Adrenal gland (tissue), 5 donors: ENCODE results near the gene CDC73.

Experiments
- CTCF ChIP-seq, 6 experiments: fragments of 450-650 bp in 4 of 6; fragments of 200-600 bp in 2 of 6; sonication (generic) in 1 of 6; IDR thresholded peaks; 1 replicate in 5 of 6; 2 replicates in 1 of 6; pipeline versions ENCODE4 v1.5.1 to v1.8.0; 2016 to 2021; ENCODE audit warnings: antibody characterized with exemption in 6 of 6, mild to moderate bottlenecking in 2 of 6, moderate library complexity in 1 of 6
- POLR2A ChIP-seq, 2 donors: fragments of 450-650 bp; IDR thresholded peaks; one replicate each; pipeline ENCODE4 v1.6.1; 2017; ENCODE audit warnings: antibody characterized with exemption in 2 of 2, mild to moderate bottlenecking in 2 of 2, moderate library complexity in 1 of 2
- donor health status: DM: no; HTN: no; CAD: no.

- TF ChIP-seq CTCF (IDR thresholded peaks at IDR 0.05) (no peak), POLR2A (IDR thresholded peaks at IDR 0.05) (no peak)
Measured at GRCh38 chr1:193086342-193086741, 35.5 kb upstream of the CDC73 start.
